ENCODE results near the gene RECK. TPM values are rescaled to one million over a fixed set of nuclear protein-coding genes. Genes with fewer than 3 reads are reported as not detected.

RECK gene
- polyA plus RNA-seq, 1 experiment = 112 TPM

GRCh38 chr9:36030871-36031270 lies 5.8 kb upstream of the RECK start:
- ChIA-PET POLR2A (interaction anchor here (1.1 to 2.9 kb wide), 4 partner anchors 12 to 72 kb away, joined by 3 to 18 read pairs (median 14); no protein-coding TSS in a partner anchor), CTCF (no interaction called here)
- no peak for DNase-seq (ENCODE audit: low read depth, low spot score)
- no peak overlapping the region for H3K4me3 ChIP-seq (ENCODE audit: low read depth, low read length)
- no peak overlapping the region for H3K27ac ChIP-seq (ENCODE audit: low read depth, low read length)
- peaks cover 6% of the 10 kb centered on the region; the same call in 1 of the 2 replicates for H3K9me3 ChIP-seq (ENCODE audit: control insufficient read depth, insufficient read depth, low read length)
- H3K27me3 ChIP-seq (ENCODE audit: control insufficient read depth, insufficient read depth, low read length) = no peaks in the 10 kb centered on the region
- TF ChIP-seq CTCF (IDR thresholded peaks at IDR 0.05; ENCODE audit: low read depth, low read length) = no peak

- Histone ChIP-seq H3K27me3 (ENCODE audit: control insufficient read depth, insufficient read depth, low read length) (no peaks in the 10 kb centered on the region), H3K9me3 (ENCODE audit: control insufficient read depth, insufficient read depth, low read length) (peaks cover 3% of the 10 kb centered on the region; the same call in 1 of the 2 replicates), H3K4me3 (ENCODE audit: low read depth, low read length) (no peak overlapping the region), H3K27ac (ENCODE audit: low read depth, low read length) (no peak overlapping the region)
- ChIA-PET POLR2A (no interaction called here), CTCF (interaction anchor here (0.8 to 1.0 kb wide), 2 partner anchors 71 to 150 kb away, joined by 3 to 5 read pairs; no protein-coding TSS in a partner anchor)
- TF ChIP-seq CTCF (IDR thresholded peaks at IDR 0.05; ENCODE audit: low read depth, low read length) = no peak
- no peak for DNase-seq (ENCODE audit: low read depth, low spot score)
Measured at GRCh38 chr9:36031774-36032555, 4.7 kb upstream of the RECK start.

- Histone ChIP-seq H3K27me3 (ENCODE audit: control insufficient read depth, insufficient read depth, low read length) (no peaks in the 10 kb centered on the region), H3K9me3 (ENCODE audit: control insufficient read depth, insufficient read depth, low read length) (no peaks in the 10 kb centered on the region), H3K27ac (ENCODE audit: low read depth, low read length) (no peak overlapping the region), H3K4me3 (ENCODE audit: low read depth, low read length) (no peak overlapping the region)
- no peak for TF ChIP-seq CTCF (IDR thresholded peaks at IDR 0.05; ENCODE audit: low read depth, low read length)
- DNase-seq (ENCODE audit: low read depth, low spot score) = no peak
- CTCF ChIA-PET = interaction anchor here (2.4 kb wide), 1 partner anchor 10 kb away, joined by 9 read pairs; no protein-coding TSS in a partner anchor
- POLR2A ChIA-PET = interaction anchor here (0.7 kb wide), 1 partner anchor 261 kb away, joined by 5 read pairs; no protein-coding TSS in a partner anchor
Measured at GRCh38 chr9:36033788-36034187, 2.9 kb upstream of the RECK start.

- POLR2A ChIA-PET = interaction anchor here (0.7 kb wide), 1 partner anchor 262 kb away, joined by 5 read pairs; no protein-coding TSS in a partner anchor
- no peak for DNase-seq (ENCODE audit: low read depth, low spot score)
- Histone ChIP-seq H3K27ac (ENCODE audit: low read depth, low read length) (no peak overlapping the region), H3K9me3 (ENCODE audit: control insufficient read depth, insufficient read depth, low read length) (no peaks in the 10 kb centered on the region), H3K4me3 (ENCODE audit: low read depth, low read length) (no peak overlapping the region), H3K27me3 (ENCODE audit: control insufficient read depth, insufficient read depth, low read length) (no peaks in the 10 kb centered on the region)
- CTCF ChIA-PET = interaction anchor here (2.4 kb wide), 1 partner anchor 10 kb away, joined by 9 read pairs; no protein-coding TSS in a partner anchor
- TF ChIP-seq CTCF (IDR thresholded peaks at IDR 0.05; ENCODE audit: low read depth, low read length) = no peak
Measured at GRCh38 chr9:36034234-36034633, 2.5 kb upstream of the RECK start.

- no peak for TF ChIP-seq CTCF (IDR thresholded peaks at IDR 0.05; ENCODE audit: low read depth, low read length)
- no peak for DNase-seq (ENCODE audit: low read depth, low spot score)
- H3K4me3 ChIP-seq (ENCODE audit: low read depth, low read length) = no peak overlapping the region
- POLR2A ChIA-PET = no interaction called here
- no peaks in the 10 kb centered on the region for H3K9me3 ChIP-seq (ENCODE audit: control insufficient read depth, insufficient read depth, low read length)
- CTCF ChIA-PET = interaction anchor here (2.4 kb wide), 1 partner anchor 11 kb away, joined by 9 read pairs; no protein-coding TSS in a partner anchor
- no peaks in the 10 kb centered on the region for H3K27me3 ChIP-seq (ENCODE audit: control insufficient read depth, insufficient read depth, low read length)
- no peak overlapping the region for H3K27ac ChIP-seq (ENCODE audit: low read depth, low read length)
Measured at GRCh38 chr9:36035006-36035405, 1.7 kb upstream of the RECK start.

All from AG04450 (cell line).